OCI-LY1 (cell line): Measurements from ENCODE around the gene PGF.

Experiments
- H2AFZ ChIP-seq: fragments of 200-600 bp; sonication (generic), shearing (Covaris generic); 2 replicates; pipeline ENCODE4 v1.6.0; 2014; ENCODE audit warnings: antibody characterized with exemption, mild to moderate bottlenecking, low read length
- H3F3A ChIP-seq: fragments of 200-600 bp; sonication (generic), shearing (Covaris generic); 2 replicates; pipeline ENCODE4 v1.6.0; 2014; ENCODE audit warnings: mild to moderate bottlenecking, antibody characterized with exemption, low read length, moderate library complexity; ENCODE audit not compliant: insufficient read depth
- H3K27ac ChIP-seq: fragments of 200-600 bp; sonication (generic); 2 replicates; pipeline ENCODE4 v1.5.1; 2014; ENCODE audit warnings: low read length, mixed run types, mild to moderate bottlenecking, low read depth; ENCODE audit not compliant: poor library complexity, severe bottlenecking
- H3K27me3 ChIP-seq: fragments of 200-600 bp; sonication (generic); 2 replicates; pipeline ENCODE4 v1.6.0; 2014; ENCODE audit warnings: antibody characterized with exemption, mild to moderate bottlenecking, low read length, moderate library complexity; ENCODE audit not compliant: insufficient read depth
- H3K36me3 ChIP-seq: fragments of 200-600 bp; sonication (generic); 2 replicates; pipeline ENCODE4 v1.6.1; 2014; ENCODE audit warnings: mild to moderate bottlenecking, antibody characterized with exemption, low read length, moderate library complexity, mixed read lengths; ENCODE audit not compliant: insufficient read depth
- H3K4me1 ChIP-seq: fragments of 200-600 bp; sonication (generic); 2 replicates; pipeline ENCODE4 v1.5.1; 2014; ENCODE audit warnings: mild to moderate bottlenecking, low read length, moderate library complexity; ENCODE audit not compliant: insufficient read depth, severe bottlenecking
- H3K4me2 ChIP-seq: fragments of 200-600 bp; sonication (generic), shearing (Covaris generic); 2 replicates; pipeline ENCODE4 v1.6.1; 2014; ENCODE audit warnings: low read length
- H3K4me3 ChIP-seq: fragments of 200-600 bp; sonication (generic); 2 replicates; pipeline ENCODE4 v1.5.1; 2014; ENCODE audit warnings: low read length, low read depth, mild to moderate bottlenecking, mixed read lengths; ENCODE audit not compliant: poor library complexity, severe bottlenecking
- H3K79me2 ChIP-seq: fragments of 200-600 bp; shearing (Covaris generic); 2 replicates; pipeline ENCODE4 v1.6.1; 2016; ENCODE audit warnings: mixed run types, low read length, mixed read lengths; ENCODE audit not compliant: insufficient read depth
- H3K9ac ChIP-seq: fragments of 200-600 bp; sonication (generic), shearing (Covaris generic); 2 replicates; pipeline ENCODE4 v1.6.1; 2014; ENCODE audit warnings: mild to moderate bottlenecking, low read length, mixed read lengths
- H3K9me2 ChIP-seq: fragments of 200-600 bp; sonication (generic), shearing (Covaris generic); 2 replicates; pipeline ENCODE4 v1.6.1; 2014; ENCODE audit warnings: low read depth, mild to moderate bottlenecking, low read length, mixed read lengths
- H3K9me3 ChIP-seq: fragments of 200-600 bp; shearing (Covaris generic); 2 replicates; pipeline ENCODE4 v1.6.1; 2014; ENCODE audit warnings: low read length, mixed read lengths
- H4K20me1 ChIP-seq: fragments of 200-600 bp; sonication (generic), shearing (Covaris generic); 2 replicates; pipeline ENCODE4 v1.6.0; 2016; ENCODE audit warnings: mild to moderate bottlenecking, low read length; ENCODE audit not compliant: insufficient read depth
- EZH2 ChIP-seq: fragments of 200-600 bp; sonication (generic), shearing (Covaris generic); IDR thresholded peaks from 2 replicates; pipeline ENCODE4 v1.8.0; 2017; ENCODE audit warnings: borderline replicate concordance, mixed run types, mild to moderate bottlenecking, antibody characterized with exemption, low read length, moderate library complexity, mixed read lengths
- TF ChIP-seq, protein P1 (sequence below): fragments of 200-600 bp; sonication (generic), shearing (Covaris generic); IDR thresholded peaks from 2 replicates; pipeline ENCODE4 v1.5.1; 2017; ENCODE audit warnings: mild to moderate bottlenecking, antibody characterized with exemption, low read length, moderate library complexity, mixed read lengths

Gene PGF

GRCh38 chr14:74954232-74954946 is 1.0 kb downstream of the PGF start:
- H2AFZ ChIP-seq, result no peak overlapping the region
- no peak overlapping the region for H3K9ac ChIP-seq
- H3K4me2 ChIP-seq, result no peak overlapping the region
- H3F3A ChIP-seq, result no peaks in the 10 kb centered on the region
- H3K79me2 ChIP-seq, result no peaks in the 10 kb centered on the region
- no peak overlapping the region for H3K27ac ChIP-seq
- H3K36me3 ChIP-seq, result no peaks in the 10 kb centered on the region
- no peak overlapping the region for H3K4me3 ChIP-seq
- no peaks in the 10 kb centered on the region for H3K4me1 ChIP-seq
- H3K9me2 ChIP-seq, result no peaks in the 10 kb centered on the region
- no peaks in the 10 kb centered on the region for H3K27me3 ChIP-seq
- no peaks in the 10 kb centered on the region for H3K9me3 ChIP-seq
- H4K20me1 ChIP-seq, result no peaks in the 10 kb centered on the region
- TF ChIP-seq, protein P1, sequence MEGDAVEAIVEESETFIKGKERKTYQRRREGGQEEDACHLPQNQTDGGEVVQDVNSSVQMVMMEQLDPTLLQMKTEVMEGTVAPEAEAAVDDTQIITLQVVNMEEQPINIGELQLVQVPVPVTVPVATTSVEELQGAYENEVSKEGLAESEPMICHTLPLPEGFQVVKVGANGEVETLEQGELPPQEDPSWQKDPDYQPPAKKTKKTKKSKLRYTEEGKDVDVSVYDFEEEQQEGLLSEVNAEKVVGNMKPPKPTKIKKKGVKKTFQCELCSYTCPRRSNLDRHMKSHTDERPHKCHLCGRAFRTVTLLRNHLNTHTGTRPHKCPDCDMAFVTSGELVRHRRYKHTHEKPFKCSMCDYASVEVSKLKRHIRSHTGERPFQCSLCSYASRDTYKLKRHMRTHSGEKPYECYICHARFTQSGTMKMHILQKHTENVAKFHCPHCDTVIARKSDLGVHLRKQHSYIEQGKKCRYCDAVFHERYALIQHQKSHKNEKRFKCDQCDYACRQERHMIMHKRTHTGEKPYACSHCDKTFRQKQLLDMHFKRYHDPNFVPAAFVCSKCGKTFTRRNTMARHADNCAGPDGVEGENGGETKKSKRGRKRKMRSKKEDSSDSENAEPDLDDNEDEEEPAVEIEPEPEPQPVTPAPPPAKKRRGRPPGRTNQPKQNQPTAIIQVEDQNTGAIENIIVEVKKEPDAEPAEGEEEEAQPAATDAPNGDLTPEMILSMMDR, result no peak
- TF ChIP-seq EZH2, result no peak

DNA sequence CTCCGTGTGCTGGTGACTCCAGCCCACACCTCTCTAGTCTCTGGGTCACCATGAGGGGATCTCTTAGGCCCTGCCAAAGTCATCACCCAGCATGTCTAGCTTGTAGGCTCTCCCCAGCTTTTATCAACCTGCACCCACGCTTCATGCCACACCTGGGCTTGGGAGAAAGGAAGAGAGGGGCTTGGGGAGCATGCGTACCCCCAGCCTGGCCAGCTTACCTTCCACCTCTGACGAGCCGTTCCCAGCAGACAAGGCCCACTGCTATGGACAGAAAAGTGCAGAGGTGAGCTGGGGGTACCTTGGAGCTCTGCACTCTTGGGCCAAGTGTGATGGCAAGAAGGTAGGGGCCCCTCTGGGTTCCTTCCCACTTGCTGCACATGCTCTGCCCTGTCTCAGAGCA is 1.7 kb downstream of the PGF start:
- no peaks in the 10 kb centered on the region for H3K9me2 ChIP-seq
- no peaks in the 10 kb centered on the region for H3K27me3 ChIP-seq
- H3K9me3 ChIP-seq, result no peaks in the 10 kb centered on the region
- no peak overlapping the region for H3K27ac ChIP-seq
- TF ChIP-seq EZH2, result no peak
- TF ChIP-seq, protein P1, result no peak
- H3K79me2 ChIP-seq, result no peaks in the 10 kb centered on the region
- no peaks in the 10 kb centered on the region for H3F3A ChIP-seq
- no peak overlapping the region for H3K4me2 ChIP-seq
- no peaks in the 10 kb centered on the region for H4K20me1 ChIP-seq
- H3K4me1 ChIP-seq, result no peaks in the 10 kb centered on the region
- no peak overlapping the region for H2AFZ ChIP-seq
- H3K9ac ChIP-seq, result no peak overlapping the region
- H3K36me3 ChIP-seq, result no peaks in the 10 kb centered on the region
- H3K4me3 ChIP-seq, result no peak overlapping the region

DNA sequence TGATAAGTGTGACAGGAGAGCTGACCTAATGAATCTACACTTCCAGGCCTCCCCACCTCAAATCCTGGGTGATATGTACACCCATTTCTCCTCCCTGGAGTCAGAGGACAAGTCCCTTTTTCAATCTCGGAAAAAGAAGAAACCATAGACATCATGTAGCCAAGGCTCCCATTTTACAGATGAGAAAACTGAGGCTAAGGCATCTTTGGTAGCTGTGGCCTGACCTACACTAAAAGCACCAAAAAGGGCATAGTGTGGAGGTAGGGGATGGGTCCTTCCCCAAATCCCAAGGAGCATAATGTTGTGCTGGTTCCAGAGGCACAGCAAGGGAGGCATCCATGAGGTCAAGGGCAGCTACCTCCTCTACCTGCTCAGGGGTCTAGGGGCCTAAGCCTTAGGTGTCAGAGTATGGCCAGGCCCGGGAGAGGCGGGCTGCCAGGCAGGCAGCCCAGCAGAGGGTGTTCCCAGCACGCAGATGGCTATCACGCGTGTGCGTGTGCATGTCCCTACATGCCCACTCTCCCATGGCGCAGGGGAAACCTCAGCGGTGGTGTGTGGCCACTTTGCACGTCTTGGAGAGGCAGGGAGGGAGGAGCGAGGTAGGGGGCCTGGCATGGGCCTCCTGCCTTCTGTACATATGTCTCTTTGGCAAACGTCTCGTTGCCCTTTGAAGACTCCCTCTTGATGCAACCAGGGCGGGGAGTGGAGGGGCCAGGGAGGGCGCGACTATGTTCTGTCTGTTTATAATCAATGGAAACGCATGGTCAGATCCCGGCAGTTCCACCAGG is 2.5 kb downstream of the PGF start:
- Histone ChIP-seq H3K27ac (no peak overlapping the region), H3K79me2 (no peaks in the 10 kb centered on the region), H3K36me3 (no peaks in the 10 kb centered on the region), H3K4me1 (no peaks in the 10 kb centered on the region), H2AFZ (no peak overlapping the region), H3K4me2 (no peak overlapping the region), H3F3A (no peaks in the 10 kb centered on the region), H3K9ac (no peak overlapping the region), H3K9me3 (no peaks in the 10 kb centered on the region), H4K20me1 (no peaks in the 10 kb centered on the region), H3K9me2 (no peaks in the 10 kb centered on the region), H3K4me3 (no peak overlapping the region), H3K27me3 (no peaks in the 10 kb centered on the region)
- TF ChIP-seq EZH2, result no peak
- TF ChIP-seq, protein P1, result no peak
